OCI-LY3 (cell line): ENCODE results near the gene RTF1.

Source experiments
- H2AFZ ChIP-seq: fragments of 200-600, 300-600 bp; shearing (Covaris generic); 2 replicates; pipeline ENCODE4 v1.6.0; 2014; ENCODE audit warnings: antibody characterized with exemption, low read depth, low read length
- H3K27ac ChIP-seq: fragments of 200-600, 300-600 bp; sonication (generic); 2 replicates; pipeline ENCODE4 v1.5.1; 2014; ENCODE audit warnings: mild to moderate bottlenecking, low read length, moderate library complexity, mixed read lengths
- H3K27me3 ChIP-seq: fragments of 200-600, 300-600 bp; sonication (generic); 2 replicates; pipeline ENCODE4 v1.6.1; 2014; ENCODE audit warnings: low read depth, low read length, mixed read lengths
- H3K36me3 ChIP-seq: fragments of 200-600, 300-600 bp; sonication (generic); replicated peaks from 2 replicates; pipeline ENCODE3; 2014; ENCODE audit warnings: low read depth, low read length, mixed read lengths
- H3K4me1 ChIP-seq: fragments of 300-600, 200-600 bp; sonication (generic); 2 replicates; pipeline ENCODE4 v1.6.1; 2014; ENCODE audit warnings: low read length, mixed read lengths
- H3K4me2 ChIP-seq: fragments of 200-600, 300-600 bp; sonication (generic); 2 replicates; pipeline ENCODE4 v1.6.1; 2014; ENCODE audit warnings: low read length, mixed read lengths
- H3K4me3 ChIP-seq: fragments of 300-600, 200-600 bp; sonication (generic); 2 replicates; pipeline ENCODE4 v1.5.1; 2014; ENCODE audit warnings: antibody characterized with exemption, mild to moderate bottlenecking, low read length, moderate library complexity
- H3K79me2 ChIP-seq: fragments of 300-600, 200-600 bp; shearing (Covaris generic); 2 replicates; pipeline ENCODE4 v1.6.1; 2014; ENCODE audit warnings: mild to moderate bottlenecking, low read length, mixed read lengths
- H3K9ac ChIP-seq: fragments of 300-600, 200-600 bp; shearing (Covaris generic); 2 replicates; pipeline ENCODE4 v1.6.0; 2014; ENCODE audit warnings: mild to moderate bottlenecking, low read length, moderate library complexity
- H3K9me3 ChIP-seq: fragments of 200-600, 300-600 bp; shearing (Covaris generic); 2 replicates; pipeline ENCODE4 v1.6.1; 2014; ENCODE audit warnings: low read length, mixed read lengths; ENCODE audit not compliant: insufficient read depth
- H4K20me1 ChIP-seq: fragments of 200-600, 300-600 bp; sonication (generic); 2 replicates; pipeline ENCODE4 v1.6.1; 2016; ENCODE audit warnings: low read length, mixed read lengths; ENCODE audit not compliant: insufficient read depth
- EZH2phosphoT487 ChIP-seq: fragments of 200-600 bp; shearing (Covaris generic); IDR thresholded peaks from 2 replicates; pipeline ENCODE4 v1.6.1; 2018; ENCODE audit warnings: antibody characterized with exemption, mixed run types, low read depth
- TF ChIP-seq, protein P1 (sequence below): fragments of 200-600, 300-600 bp; sonication (generic); IDR thresholded peaks from 2 replicates; pipeline ENCODE4 v1.5.1; 2014; ENCODE audit warnings: antibody characterized with exemption, low read length, low read depth

The RTF1 gene

GRCh38 chr15:41495736-41496599 lies 79.1 kb downstream of the RTF1 start:
- no peak overlapping the region for H3K4me3 ChIP-seq
- H3K4me1 ChIP-seq: peaks cover 4% of the 10 kb centered on the region; the same call in 1 of the 2 replicates
- H3K9me3 ChIP-seq: no peaks in the 10 kb centered on the region
- H3K27me3 ChIP-seq: no peaks in the 10 kb centered on the region
- TF ChIP-seq EZH2phosphoT487: no peak
- TF ChIP-seq, protein P1, sequence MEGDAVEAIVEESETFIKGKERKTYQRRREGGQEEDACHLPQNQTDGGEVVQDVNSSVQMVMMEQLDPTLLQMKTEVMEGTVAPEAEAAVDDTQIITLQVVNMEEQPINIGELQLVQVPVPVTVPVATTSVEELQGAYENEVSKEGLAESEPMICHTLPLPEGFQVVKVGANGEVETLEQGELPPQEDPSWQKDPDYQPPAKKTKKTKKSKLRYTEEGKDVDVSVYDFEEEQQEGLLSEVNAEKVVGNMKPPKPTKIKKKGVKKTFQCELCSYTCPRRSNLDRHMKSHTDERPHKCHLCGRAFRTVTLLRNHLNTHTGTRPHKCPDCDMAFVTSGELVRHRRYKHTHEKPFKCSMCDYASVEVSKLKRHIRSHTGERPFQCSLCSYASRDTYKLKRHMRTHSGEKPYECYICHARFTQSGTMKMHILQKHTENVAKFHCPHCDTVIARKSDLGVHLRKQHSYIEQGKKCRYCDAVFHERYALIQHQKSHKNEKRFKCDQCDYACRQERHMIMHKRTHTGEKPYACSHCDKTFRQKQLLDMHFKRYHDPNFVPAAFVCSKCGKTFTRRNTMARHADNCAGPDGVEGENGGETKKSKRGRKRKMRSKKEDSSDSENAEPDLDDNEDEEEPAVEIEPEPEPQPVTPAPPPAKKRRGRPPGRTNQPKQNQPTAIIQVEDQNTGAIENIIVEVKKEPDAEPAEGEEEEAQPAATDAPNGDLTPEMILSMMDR: no peak
- no peaks in the 10 kb centered on the region for H4K20me1 ChIP-seq
- no peak overlapping the region for H3K27ac ChIP-seq
- no peak overlapping the region for H3K9ac ChIP-seq
- no peak overlapping the region for H3K4me2 ChIP-seq
- no peaks in the 10 kb centered on the region for H3K36me3 ChIP-seq
- no peaks in the 10 kb centered on the region for H3K79me2 ChIP-seq
- H2AFZ ChIP-seq: no peak overlapping the region

GRCh38 chr15:41498657-41499056 lies 81.8 kb downstream of the RTF1 start:
- H3K4me3 ChIP-seq: no peak overlapping the region
- TF ChIP-seq EZH2phosphoT487: no peak
- TF ChIP-seq, protein P1: no peak
- no peaks in the 10 kb centered on the region for H3K4me1 ChIP-seq
- no peaks in the 10 kb centered on the region for H3K36me3 ChIP-seq
- H4K20me1 ChIP-seq: no peaks in the 10 kb centered on the region
- no peaks in the 10 kb centered on the region for H3K9me3 ChIP-seq
- no peak overlapping the region for H2AFZ ChIP-seq
- no peaks in the 10 kb centered on the region for H3K27me3 ChIP-seq
- H3K79me2 ChIP-seq: no peaks in the 10 kb centered on the region
- H3K9ac ChIP-seq: no peak overlapping the region
- H3K27ac ChIP-seq: no peak overlapping the region
- H3K4me2 ChIP-seq: no peak overlapping the region

- Histone ChIP-seq H2AFZ (no peak overlapping the region), H3K27ac (no peak overlapping the region), H3K4me1 (no peaks in the 10 kb centered on the region), H3K4me3 (no peak overlapping the region), H3K79me2 (no peaks in the 10 kb centered on the region), H3K9me3 (no peaks in the 10 kb centered on the region), H3K36me3 (no peaks in the 10 kb centered on the region), H3K9ac (no peak overlapping the region), H3K27me3 (no peaks in the 10 kb centered on the region), H3K4me2 (no peak overlapping the region), H4K20me1 (no peaks in the 10 kb centered on the region)
- TF ChIP-seq EZH2phosphoT487: no peak
- TF ChIP-seq, protein P1: no peak
Measured at GRCh38 chr15:41499109-41499851, 82.4 kb downstream of the RTF1 start.

GRCh38 chr15:41501191-41501917 lies 84.5 kb downstream of the RTF1 start:
- no peak overlapping the region for H3K27ac ChIP-seq
- H3K27me3 ChIP-seq: no peaks in the 10 kb centered on the region
- H2AFZ ChIP-seq: no peak overlapping the region
- H3K36me3 ChIP-seq: no peaks in the 10 kb centered on the region
- H3K9ac ChIP-seq: no peak overlapping the region
- H3K9me3 ChIP-seq: no peaks in the 10 kb centered on the region
- H3K4me2 ChIP-seq: no peak overlapping the region
- no peak overlapping the region for H3K4me3 ChIP-seq
- H3K79me2 ChIP-seq: no peaks in the 10 kb centered on the region
- no peaks in the 10 kb centered on the region for H3K4me1 ChIP-seq
- H4K20me1 ChIP-seq: no peaks in the 10 kb centered on the region
- no peak for TF ChIP-seq EZH2phosphoT487
- TF ChIP-seq, protein P1: no peak
